Mammary epithelial cell (primary cell): ENCODE measurements around the gene MFSD6.

ENCODE experiments used
- EZH2 ChIP-seq: IDR thresholded peaks from 2 replicates; pipeline ENCODE4 v1.6.1; 2012; ENCODE audit warnings: low read length, inconsistent platforms, borderline replicate concordance
- TF ChIP-seq, protein P1 (sequence below), 2 donors: IDR thresholded peaks in 1 of 2; conservative IDR thresholded peaks in 1 of 2; 2 replicates each; pipeline ENCODE4 v1.5.1; 2011 to 2012; ENCODE audit warnings: inconsistent platforms in 2 of 2, low read length in 2 of 2, mild to moderate bottlenecking in 2 of 2, control low read depth in 1 of 2, low read depth in 1 of 2; ENCODE audit not compliant: insufficient read depth in 1 of 2; ENCODE audit errors: extremely low read depth in 1 of 2

DNA sequence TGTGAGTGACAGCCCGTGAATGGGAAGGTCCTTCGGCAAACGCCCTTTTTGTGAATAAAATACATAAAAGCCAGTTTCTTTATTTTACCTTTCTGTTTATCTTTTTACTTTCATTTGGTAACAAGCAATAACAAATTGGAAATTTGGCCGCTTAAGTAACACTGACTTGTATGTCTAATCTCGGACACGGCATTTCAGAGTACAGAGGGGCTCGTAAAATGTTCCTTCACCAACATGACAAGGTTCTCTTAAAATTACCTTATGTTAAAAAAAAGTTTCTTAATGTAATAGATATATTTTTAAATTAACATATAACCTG lies 126.9 kb downstream of the MFSD6 start:
- TF ChIP-seq, protein P1, sequence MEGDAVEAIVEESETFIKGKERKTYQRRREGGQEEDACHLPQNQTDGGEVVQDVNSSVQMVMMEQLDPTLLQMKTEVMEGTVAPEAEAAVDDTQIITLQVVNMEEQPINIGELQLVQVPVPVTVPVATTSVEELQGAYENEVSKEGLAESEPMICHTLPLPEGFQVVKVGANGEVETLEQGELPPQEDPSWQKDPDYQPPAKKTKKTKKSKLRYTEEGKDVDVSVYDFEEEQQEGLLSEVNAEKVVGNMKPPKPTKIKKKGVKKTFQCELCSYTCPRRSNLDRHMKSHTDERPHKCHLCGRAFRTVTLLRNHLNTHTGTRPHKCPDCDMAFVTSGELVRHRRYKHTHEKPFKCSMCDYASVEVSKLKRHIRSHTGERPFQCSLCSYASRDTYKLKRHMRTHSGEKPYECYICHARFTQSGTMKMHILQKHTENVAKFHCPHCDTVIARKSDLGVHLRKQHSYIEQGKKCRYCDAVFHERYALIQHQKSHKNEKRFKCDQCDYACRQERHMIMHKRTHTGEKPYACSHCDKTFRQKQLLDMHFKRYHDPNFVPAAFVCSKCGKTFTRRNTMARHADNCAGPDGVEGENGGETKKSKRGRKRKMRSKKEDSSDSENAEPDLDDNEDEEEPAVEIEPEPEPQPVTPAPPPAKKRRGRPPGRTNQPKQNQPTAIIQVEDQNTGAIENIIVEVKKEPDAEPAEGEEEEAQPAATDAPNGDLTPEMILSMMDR (conservative IDR thresholded peaks at IDR 0.05 in 1 of 2, IDR thresholded peaks at IDR 0.05 in 1 of 2; ENCODE audit: extremely low read depth in 1 of 2, insufficient read depth in 1 of 2, low read depth in 1 of 2, low read length in 2 of 2) = no peak
- TF ChIP-seq EZH2 = no peak
